ENCODE results near the gene DMRT1.
A peak's percentile ranks its signal among the peaks of the same experiment; 100 is the strongest.
"Not testable (repeated sequence)": the region's sequence is repeated elsewhere in the genome, so short reads cannot be mapped to it uniquely, and the experiment has no call there.

Gene DMRT1

DNA sequence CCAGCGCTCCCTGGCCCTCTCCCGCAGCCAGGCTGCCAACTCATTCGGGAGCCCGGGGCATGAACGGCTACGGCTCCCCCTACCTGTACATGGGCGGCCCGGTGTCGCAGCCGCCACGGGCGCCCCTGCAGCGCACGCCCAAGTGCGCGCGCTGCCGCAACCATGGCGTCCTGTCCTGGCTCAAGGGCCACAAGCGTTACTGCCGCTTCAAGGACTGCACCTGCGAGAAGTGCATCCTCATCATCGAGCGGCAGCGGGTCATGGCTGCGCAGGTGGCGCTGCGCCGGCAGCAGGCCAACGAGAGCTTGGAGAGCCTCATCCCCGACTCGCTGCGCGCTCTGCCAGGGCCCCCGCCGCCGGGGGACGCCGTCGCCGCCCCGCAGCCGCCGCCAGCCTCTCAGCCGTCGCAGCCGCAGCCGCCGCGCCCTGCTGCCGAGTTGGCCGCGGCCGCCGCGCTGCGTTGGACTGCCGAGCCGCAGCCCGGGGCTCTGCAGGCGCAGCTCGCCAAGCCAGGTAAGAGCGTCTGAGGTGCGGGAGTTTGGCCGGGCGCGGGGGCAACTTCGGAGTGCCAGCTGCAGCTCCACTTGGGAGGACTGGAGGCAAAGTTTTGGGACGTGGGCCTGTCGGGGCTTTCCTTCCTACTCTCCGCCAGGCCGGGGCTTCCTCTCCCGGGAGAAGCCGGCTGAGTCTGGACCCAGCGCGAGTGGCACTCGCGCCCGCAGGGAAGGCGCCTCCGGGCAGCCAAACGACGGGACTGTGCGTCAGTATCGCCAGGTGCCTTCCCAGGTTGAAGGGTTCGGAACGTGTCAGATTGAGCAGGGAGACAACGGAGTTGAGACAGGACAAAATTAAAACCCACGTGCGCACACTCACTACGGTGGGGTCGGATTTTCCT is 135.7 kb downstream of the DMRT1 start:
- no peak overlapping the region for H3K9ac ChIP-seq (ENCODE audit: low read length)
- H3K36me3 ChIP-seq (ENCODE audit: control insufficient read depth, insufficient read depth, low read length): no peaks in the 10 kb centered on the region
- peaks cover 59% of the 10 kb centered on the region for H3K27me3 ChIP-seq (ENCODE audit: control insufficient read depth, insufficient read depth, low read length)
- H3K4me1 ChIP-seq (ENCODE audit: control insufficient read depth, insufficient read depth, low read length): no peaks in the 10 kb centered on the region
- peak overlapping the region; percentile 28 for H3K4me3 ChIP-seq (ENCODE audit: low read length)
- H3K27ac ChIP-seq (ENCODE audit: low read depth, low read length): no peak overlapping the region

DNA sequence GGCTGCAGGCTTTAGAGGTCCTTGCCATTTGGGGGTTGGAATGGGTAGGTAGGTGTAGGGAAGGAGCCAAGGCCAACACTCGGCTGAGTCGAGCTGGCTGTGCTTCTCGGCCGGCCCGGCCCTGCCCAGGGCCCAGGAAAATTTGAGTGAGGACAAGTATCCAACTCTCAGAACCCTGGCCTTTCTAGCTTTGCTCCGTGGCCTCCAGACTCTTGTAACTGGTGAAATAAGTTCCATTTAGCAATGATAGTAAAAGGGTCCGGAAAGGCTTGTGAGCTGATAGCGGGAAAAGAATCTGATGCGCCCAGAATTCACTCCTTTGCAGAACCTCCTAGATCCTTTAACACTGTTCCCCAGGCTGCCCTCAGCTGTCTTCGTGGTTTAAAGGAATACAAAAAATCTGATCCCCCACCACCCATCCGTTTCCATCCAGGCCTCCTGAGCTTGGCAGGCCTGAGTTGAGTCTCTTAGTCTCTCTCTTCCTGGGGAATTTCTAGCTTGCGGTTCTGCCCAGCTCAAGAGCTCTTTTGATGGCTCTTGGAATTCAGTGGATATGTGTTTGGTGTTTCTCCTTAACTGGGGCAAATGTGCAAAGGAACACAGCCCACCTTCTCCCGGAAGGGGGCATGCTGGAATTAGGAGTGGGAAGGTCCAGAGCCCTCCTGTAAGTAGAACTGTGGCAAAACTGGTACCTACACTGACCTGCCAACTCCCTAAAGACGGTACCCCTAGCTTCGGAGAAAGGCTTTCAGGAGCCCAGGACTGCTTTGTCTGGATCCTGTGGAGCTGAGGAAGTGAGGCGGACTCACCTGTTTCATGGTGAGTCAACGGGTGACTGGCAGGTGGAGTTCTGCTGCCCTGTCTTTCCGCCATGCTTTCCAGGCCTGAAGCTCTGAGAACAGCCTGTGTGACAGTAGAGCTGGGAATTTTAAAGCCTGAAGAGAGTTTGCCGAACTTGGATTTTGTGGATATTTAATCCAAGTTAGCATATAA is 136.6 kb downstream of the DMRT1 start:
- H3K4me3 ChIP-seq (ENCODE audit: low read length): no peak overlapping the region
- no peak overlapping the region for H3K27ac ChIP-seq (ENCODE audit: low read depth, low read length)
- H3K36me3 ChIP-seq (ENCODE audit: control insufficient read depth, insufficient read depth, low read length): no peaks in the 10 kb centered on the region
- H3K27me3 ChIP-seq (ENCODE audit: control insufficient read depth, insufficient read depth, low read length): peaks cover 52% of the 10 kb centered on the region
- no peaks in the 10 kb centered on the region for H3K4me1 ChIP-seq (ENCODE audit: control insufficient read depth, insufficient read depth, low read length)
- no peak overlapping the region for H3K9ac ChIP-seq (ENCODE audit: low read length)

DNA sequence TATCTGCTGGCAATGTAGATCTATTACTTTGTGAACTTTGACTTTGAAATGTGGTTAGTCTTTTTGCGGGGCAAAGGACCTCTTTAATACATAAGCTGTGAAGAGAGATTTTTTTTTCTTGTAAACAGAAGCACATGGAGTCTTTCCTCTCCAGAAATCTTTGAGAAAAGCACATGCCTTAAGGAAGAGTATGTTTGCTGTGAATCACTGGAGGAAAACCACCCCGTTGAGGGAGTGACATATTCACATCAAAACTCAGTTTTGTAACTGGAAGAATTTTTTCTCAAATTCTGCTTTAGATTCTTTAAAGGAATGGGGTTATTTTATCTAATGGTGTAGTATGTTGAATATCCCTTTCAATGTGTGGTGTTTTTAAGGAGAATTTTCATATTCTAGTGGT is 138.5 kb downstream of the DMRT1 start:
- Histone ChIP-seq H3K27me3 (ENCODE audit: control insufficient read depth, insufficient read depth, low read length) (peaks cover 36% of the 10 kb centered on the region), H3K36me3 (ENCODE audit: control insufficient read depth, insufficient read depth, low read length) (no peaks in the 10 kb centered on the region), H3K9ac (ENCODE audit: low read length) (no peak overlapping the region), H3K4me3 (ENCODE audit: low read length) (no peak overlapping the region), H3K4me1 (ENCODE audit: control insufficient read depth, insufficient read depth, low read length) (no peaks in the 10 kb centered on the region), H3K27ac (ENCODE audit: low read depth, low read length) (no peak overlapping the region)

DNA sequence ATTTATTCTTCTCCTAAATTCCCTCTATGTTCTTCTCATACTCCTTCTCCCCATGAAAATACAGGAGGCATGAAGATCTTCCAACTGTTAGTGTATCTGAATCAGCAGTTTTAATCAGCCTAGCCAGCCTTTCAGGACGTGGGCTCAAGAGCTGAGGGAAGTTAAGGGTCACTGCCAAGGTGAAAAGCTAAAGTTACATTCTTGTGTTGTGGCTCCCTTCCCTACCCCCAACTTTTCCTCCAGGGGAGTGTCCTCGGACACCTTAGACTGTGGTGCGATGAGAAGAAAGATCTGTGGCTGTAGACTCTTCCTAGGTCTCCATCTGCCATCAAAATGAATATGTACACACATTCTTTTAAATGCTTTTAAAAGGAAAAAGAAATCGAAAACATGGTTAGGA is 139.1 kb downstream of the DMRT1 start:
- H3K4me1 ChIP-seq (ENCODE audit: control insufficient read depth, insufficient read depth, low read length): no peaks in the 10 kb centered on the region
- no peak overlapping the region for H3K27ac ChIP-seq (ENCODE audit: low read depth, low read length)
- no peak overlapping the region for H3K4me3 ChIP-seq (ENCODE audit: low read length)
- no peak overlapping the region for H3K9ac ChIP-seq (ENCODE audit: low read length)
- peaks cover 31% of the 10 kb centered on the region for H3K27me3 ChIP-seq (ENCODE audit: control insufficient read depth, insufficient read depth, low read length)
- no peaks in the 10 kb centered on the region for H3K36me3 ChIP-seq (ENCODE audit: control insufficient read depth, insufficient read depth, low read length)

DNA sequence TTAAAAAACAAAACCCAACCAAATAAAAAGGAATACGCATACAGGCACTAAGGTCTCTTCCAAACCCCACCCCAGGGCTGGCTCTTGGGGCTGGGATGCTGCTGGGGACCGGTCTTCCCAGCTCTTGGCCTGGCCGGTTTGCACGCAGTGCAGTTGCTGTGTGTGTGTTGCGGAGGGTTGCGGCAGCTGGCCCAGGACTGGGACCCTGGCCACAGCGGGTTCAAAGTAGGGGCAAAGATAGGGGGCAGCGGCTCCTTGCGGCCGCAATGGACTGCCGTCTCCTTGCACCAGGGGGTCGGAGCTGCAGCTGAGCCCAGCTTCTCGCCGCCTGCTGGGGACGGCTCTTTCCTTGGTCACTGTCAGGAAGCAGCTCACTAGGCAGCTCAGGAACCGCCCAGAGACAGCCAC is 140.0 kb downstream of the DMRT1 start:
- H3K4me1 ChIP-seq (ENCODE audit: control insufficient read depth, insufficient read depth, low read length): no peaks in the 10 kb centered on the region
- no peak overlapping the region for H3K9ac ChIP-seq (ENCODE audit: low read length)
- peaks cover 25% of the 10 kb centered on the region for H3K27me3 ChIP-seq (ENCODE audit: control insufficient read depth, insufficient read depth, low read length)
- H3K36me3 ChIP-seq (ENCODE audit: control insufficient read depth, insufficient read depth, low read length): no peaks in the 10 kb centered on the region
- no peak overlapping the region for H3K4me3 ChIP-seq (ENCODE audit: low read length)
- H3K27ac ChIP-seq (ENCODE audit: low read depth, low read length): no peak overlapping the region

DNA sequence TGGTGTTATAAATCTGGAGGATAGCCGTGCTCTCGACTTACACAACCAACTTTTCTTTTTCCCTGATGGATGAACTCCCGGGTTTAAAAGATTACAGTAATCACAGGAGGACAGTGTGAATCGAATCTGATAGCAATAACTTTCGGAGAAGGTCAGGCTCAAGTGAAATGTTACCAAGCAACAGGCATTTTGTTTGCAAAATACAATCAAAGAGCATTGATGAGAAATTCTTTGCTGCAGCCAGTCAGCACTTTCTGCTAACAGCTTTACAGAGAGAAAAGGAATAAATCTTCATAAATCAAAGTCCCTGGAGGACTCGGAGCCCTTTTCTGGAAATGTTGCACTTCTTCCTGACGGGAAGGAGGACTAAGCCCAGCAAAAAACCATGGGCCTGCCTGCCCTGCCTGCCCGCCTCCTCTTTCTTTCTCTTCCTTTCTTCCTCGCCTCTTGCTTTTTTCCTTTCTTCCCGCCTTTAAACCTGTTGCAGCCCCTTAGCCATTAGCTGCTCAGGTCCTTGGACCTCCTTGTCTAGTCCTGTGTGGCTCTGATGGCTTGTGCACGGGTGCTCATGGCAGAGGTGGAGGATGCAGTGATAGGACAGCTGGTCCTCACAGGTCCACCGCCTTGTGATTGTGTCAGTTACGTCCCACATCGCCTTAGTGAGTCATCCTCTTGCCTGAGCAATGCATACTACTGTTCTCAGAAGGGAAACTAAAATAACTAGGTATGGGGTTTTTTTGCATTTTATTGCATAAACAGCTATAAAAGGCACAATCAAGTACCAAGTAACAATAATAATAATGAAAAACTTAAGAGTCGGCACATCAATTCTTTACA is 141.1 kb downstream of the DMRT1 start:
- peaks cover 24% of the 10 kb centered on the region for H3K27me3 ChIP-seq (ENCODE audit: control insufficient read depth, insufficient read depth, low read length)
- no peak overlapping the region for H3K9ac ChIP-seq (ENCODE audit: low read length)
- no peak overlapping the region for H3K4me3 ChIP-seq (ENCODE audit: low read length)

DNA sequence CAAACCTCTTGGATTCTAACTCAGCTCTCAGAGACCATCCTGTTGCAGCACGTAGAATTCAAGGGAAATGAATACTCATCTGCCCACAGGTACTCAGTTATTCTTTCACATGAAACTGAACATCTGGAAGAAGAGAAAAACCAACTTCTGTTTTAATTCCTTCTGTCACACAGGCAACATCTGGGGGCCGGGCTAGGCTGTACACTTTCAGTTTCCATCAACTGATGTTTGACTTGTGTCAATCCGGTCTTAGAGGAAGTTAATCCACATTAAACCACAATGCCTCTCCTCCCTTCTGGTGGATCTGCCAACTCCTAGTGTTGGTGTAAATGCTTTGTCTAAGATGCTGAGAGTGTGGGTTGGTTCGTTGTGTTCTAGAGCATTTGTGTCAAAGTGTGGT is 152.5 kb downstream of the DMRT1 start:
- Histone ChIP-seq H3K4me3 (ENCODE audit: low read length) (no peak overlapping the region), H3K9ac (ENCODE audit: low read length) (no peak overlapping the region), H3K27ac (ENCODE audit: low read depth, low read length) (no peak overlapping the region), H3K36me3 (ENCODE audit: control insufficient read depth, insufficient read depth, low read length) (no peaks in the 10 kb centered on the region), H3K27me3 (ENCODE audit: control insufficient read depth, insufficient read depth, low read length) (peaks cover 4% of the 10 kb centered on the region), H3K4me1 (ENCODE audit: control insufficient read depth, insufficient read depth, low read length) (no peaks in the 10 kb centered on the region)

More for the DNA sequence above, 141.1 kb downstream of the DMRT1 start:
- Histone ChIP-seq H3K27ac (ENCODE audit: low read depth, low read length) (no peak overlapping the region), H3K4me1 (ENCODE audit: control insufficient read depth, insufficient read depth, low read length) (no peaks in the 10 kb centered on the region), H3K36me3 (ENCODE audit: control insufficient read depth, insufficient read depth, low read length) (no peaks in the 10 kb centered on the region)

DNA sequence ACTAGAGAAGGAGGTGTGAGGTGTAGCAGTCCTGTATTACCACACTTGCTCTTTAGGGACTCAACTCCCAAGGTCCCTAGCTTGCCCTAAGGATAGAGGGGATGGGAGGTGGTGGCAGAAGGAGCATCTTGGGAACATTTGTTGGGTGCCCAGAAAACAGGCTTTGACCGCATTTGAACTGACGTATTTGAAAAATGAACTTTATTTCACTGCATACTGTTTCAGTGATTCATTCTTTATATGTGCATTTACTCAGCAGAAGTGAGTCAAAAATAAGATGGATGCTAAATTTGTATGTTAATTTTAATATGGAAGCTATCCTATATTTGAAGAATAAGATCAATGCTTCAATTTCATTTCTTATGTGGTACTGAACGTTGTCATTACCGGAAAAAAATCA is 153.7 kb downstream of the DMRT1 start:
- no peak overlapping the region for H3K27ac ChIP-seq (ENCODE audit: low read depth, low read length)
- H3K36me3 ChIP-seq (ENCODE audit: control insufficient read depth, insufficient read depth, low read length): no peaks in the 10 kb centered on the region
- H3K4me1 ChIP-seq (ENCODE audit: control insufficient read depth, insufficient read depth, low read length): no peaks in the 10 kb centered on the region
- H3K4me3 ChIP-seq (ENCODE audit: low read length): no peak overlapping the region
- peaks cover 4% of the 10 kb centered on the region for H3K27me3 ChIP-seq (ENCODE audit: control insufficient read depth, insufficient read depth, low read length)
- no peak overlapping the region for H3K9ac ChIP-seq (ENCODE audit: low read length)

DNA sequence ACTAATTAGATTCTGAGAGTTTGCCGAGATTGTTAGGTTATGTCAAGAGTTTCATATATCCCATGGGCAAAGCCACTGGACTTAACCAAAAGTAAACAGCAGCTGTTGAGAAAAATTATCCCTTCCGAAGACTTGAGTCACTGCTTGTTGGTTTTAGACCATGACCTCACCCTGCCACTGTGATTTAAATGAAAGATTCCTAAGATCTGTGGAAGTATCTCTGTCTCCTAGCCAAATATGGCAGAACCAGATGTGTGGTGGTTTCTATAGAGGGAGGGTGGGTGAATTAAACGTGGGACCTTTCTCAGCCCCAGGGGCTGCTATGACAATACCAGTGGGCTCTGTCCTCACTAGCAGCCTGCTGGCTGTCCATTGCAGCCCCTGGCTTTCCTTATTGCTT is 154.3 kb downstream of the DMRT1 start:
- Histone ChIP-seq H3K36me3 (ENCODE audit: control insufficient read depth, insufficient read depth, low read length) (no peaks in the 10 kb centered on the region), H3K27me3 (ENCODE audit: control insufficient read depth, insufficient read depth, low read length) (peaks cover 2% of the 10 kb centered on the region), H3K9ac (ENCODE audit: low read length) (no peak overlapping the region), H3K4me1 (ENCODE audit: control insufficient read depth, insufficient read depth, low read length) (no peaks in the 10 kb centered on the region), H3K27ac (ENCODE audit: low read depth, low read length) (no peak overlapping the region), H3K4me3 (ENCODE audit: low read length) (no peak overlapping the region)

DNA sequence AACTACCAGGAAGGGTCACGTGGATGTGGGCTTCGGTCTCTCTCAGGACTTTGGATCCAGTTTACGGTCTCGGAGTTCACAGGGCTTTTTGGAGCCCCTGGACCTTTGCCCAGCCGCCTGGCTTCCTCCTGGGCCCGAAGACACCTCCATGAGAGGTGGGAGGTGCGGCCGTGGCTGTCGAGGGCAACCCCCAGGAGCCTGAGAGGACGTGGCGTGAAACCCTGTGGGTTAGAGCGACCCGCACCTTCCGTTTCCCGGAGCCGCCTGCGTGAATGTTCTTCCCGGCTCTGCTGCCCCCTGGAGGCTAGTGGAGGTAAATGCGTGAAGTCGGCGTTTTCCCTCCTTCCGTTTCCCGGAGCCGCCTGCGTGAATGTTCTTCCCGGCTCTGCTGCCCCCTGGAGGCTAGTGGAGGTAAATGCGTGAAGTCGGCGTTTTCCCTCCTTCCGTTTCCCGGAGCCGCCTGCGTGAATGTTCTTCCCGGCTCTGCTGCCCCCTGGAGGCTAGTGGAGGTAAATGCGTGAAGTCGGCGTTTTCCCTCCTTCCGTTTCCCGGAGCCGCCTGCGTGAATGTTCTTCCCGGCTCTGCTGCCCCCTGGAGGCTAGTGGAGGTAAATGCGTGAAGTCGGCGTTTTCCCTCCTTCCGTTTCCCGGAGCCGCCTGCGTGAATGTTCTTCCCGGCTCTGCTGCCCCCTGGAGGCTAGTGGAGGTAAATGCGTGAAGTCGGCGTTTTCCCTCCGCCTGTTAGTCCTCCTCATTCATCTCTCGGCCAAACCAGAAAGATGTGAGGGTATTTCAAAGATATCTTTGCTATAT is 157.0 kb downstream of the DMRT1 start:
- not testable (repeated sequence) for H3K27ac ChIP-seq (ENCODE audit: low read depth, low read length); H3K4me1 ChIP-seq (ENCODE audit: control insufficient read depth, insufficient read depth, low read length); H3K36me3 ChIP-seq (ENCODE audit: control insufficient read depth, insufficient read depth, low read length); H3K4me3 ChIP-seq (ENCODE audit: low read length); H3K27me3 ChIP-seq (ENCODE audit: control insufficient read depth, insufficient read depth, low read length); H3K9ac ChIP-seq (ENCODE audit: low read length)

DNA sequence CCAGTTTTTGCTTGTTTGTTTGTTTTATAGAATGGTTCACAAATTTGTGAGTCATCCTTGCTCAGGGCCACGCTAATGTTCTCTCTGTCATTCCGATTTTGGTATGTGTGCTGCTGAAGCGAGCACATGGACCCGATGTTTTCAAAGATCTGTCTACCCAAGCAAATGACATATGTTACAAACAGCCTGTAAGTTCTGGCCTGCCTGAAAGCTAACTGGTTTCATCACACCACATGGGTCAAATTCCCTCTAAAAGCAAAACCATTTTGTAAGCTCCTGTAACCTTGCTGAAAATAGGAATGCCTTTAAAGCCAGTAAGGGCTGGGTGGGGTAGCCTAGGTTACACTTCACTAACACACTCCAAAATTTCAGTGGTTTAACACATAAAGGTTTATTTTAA is 160.3 kb downstream of the DMRT1 start:
- Histone ChIP-seq H3K4me3 (ENCODE audit: low read length) (no peak overlapping the region), H3K27me3 (ENCODE audit: control insufficient read depth, insufficient read depth, low read length) (no peaks in the 10 kb centered on the region), H3K9ac (ENCODE audit: low read length) (no peak overlapping the region), H3K36me3 (ENCODE audit: control insufficient read depth, insufficient read depth, low read length) (no peaks in the 10 kb centered on the region), H3K4me1 (ENCODE audit: control insufficient read depth, insufficient read depth, low read length) (no peaks in the 10 kb centered on the region), H3K27ac (ENCODE audit: low read depth, low read length) (no peak overlapping the region)

Measured in rectal smooth muscle tissue (tissue), 1 donor.